ENCODE measurements around the gene ME3.

The ME3 gene

DNA sequence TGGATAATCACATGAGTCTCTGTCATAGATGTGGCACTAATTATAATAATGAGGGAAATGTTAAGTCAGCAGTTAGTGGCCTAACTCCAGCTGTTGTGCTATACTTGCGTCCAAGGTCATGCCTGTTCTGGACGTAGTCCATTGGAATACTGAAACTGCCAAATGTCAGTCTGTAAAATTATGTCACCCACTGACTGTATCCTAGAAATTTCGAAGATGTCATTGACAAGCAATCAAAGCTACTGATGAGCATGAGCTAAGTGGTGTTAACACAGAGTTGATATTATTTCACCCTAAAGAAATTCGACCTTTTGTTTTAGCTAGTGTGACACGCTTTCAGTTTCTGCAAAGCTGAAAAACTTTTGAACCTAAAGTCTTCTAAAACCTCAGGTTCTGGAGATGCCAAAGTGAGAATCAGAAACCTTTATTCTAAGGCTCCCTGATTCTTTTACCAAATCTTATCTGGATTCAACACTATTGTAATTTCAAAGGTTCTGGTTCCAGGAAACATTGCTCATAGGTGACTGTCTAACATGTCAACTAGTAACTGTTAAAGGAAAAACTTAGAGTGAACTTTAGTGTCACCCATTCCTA is 14.9 kb upstream of the ME3 start:
- TF ChIP-seq CTCF (IDR thresholded peaks at IDR 0.05; ENCODE audit: low read depth, low read length, missing control alignments), result no peak
- DNase-seq (ENCODE audit: low read depth), result no peak
- H3K4me3 ChIP-seq (ENCODE audit: low read depth, low read length), result no peak overlapping the region

GRCh38 chr11:86686531-86686930 is 14.1 kb upstream of the ME3 start:
- DNase-seq (ENCODE audit: low read depth), result no peak
- H3K4me3 ChIP-seq (ENCODE audit: low read depth, low read length), result no peak overlapping the region
- no peak for TF ChIP-seq CTCF (IDR thresholded peaks at IDR 0.05; ENCODE audit: low read depth, low read length, missing control alignments)

GRCh38 chr11:86681483-86681756 is 9.0 kb upstream of the ME3 start:
- no peak for DNase-seq (ENCODE audit: low read depth)
- no peak for TF ChIP-seq CTCF (IDR thresholded peaks at IDR 0.05; ENCODE audit: low read depth, low read length, missing control alignments)
- H3K4me3 ChIP-seq (ENCODE audit: low read depth, low read length), result no peak overlapping the region

GRCh38 chr11:86680716-86681482 is 8.5 kb upstream of the ME3 start:
- DNase-seq (ENCODE audit: low read depth), result no peak
- TF ChIP-seq CTCF (IDR thresholded peaks at IDR 0.05; ENCODE audit: low read depth, low read length, missing control alignments), result no peak
- H3K4me3 ChIP-seq (ENCODE audit: low read depth, low read length), result no peak overlapping the region

DNA sequence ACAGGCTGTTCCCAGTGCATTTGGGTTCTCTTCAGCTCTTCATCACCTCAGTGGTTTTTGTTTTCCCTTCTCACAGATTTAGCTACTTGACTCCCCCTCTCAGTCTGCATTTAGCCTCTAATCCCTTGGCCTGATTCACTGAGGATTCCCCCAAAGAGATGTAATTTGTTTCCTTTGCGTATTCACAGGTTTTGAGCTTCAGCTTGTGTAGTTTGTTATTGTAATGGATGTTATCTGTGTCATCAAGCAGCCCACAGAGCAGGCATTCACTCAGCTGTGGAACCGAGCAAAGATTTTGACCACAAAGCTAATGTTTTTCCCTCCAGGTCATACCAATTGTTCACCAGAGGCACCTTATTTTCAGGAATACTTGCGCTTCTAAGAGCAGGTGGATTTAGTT is 6.4 kb upstream of the ME3 start:
- TF ChIP-seq CTCF (IDR thresholded peaks at IDR 0.05; ENCODE audit: low read depth, low read length, missing control alignments), result no peak
- no peak overlapping the region for H3K4me3 ChIP-seq (ENCODE audit: low read depth, low read length)
- no peak for DNase-seq (ENCODE audit: low read depth)

- no peak for DNase-seq (ENCODE audit: low read depth)
- no peak for TF ChIP-seq CTCF (IDR thresholded peaks at IDR 0.05; ENCODE audit: low read depth, low read length, missing control alignments)
- no peak overlapping the region for H3K4me3 ChIP-seq (ENCODE audit: low read depth, low read length)
These were observed 5.9 kb upstream of the ME3 start for GRCh38 chr11:86678296-86678695.
